IMR-90 (cell line): ENCODE measurements around the gene CUL7. TPM values are rescaled to one million over a fixed set of nuclear protein-coding genes. Genes with fewer than 3 reads are reported as not detected.

Source experiments
- ATAC-seq: fragments of 200-7000 bp; cut with Tn5 transposase; 2 replicates; pipeline ENCODE4 v1.9.1; 2020; ENCODE audit warnings: low read depth, mild to moderate bottlenecking, moderate library complexity
- BruUV-seq: library from RNA; stranded (reverse); fragments of 400-500 nt; replicated peaks from 2 replicates; lab custom pipeline; 2021; lab: Mats Ljungman, UMichigan
- CTCF ChIA-PET: fragments of 300-600 bp; formaldehyde crosslinking; extraction: SDS; loops from one replicate; lab custom pipeline; 2021; ENCODE audit warnings: antibody characterized with exemption; lab: Yijun Ruan, JAX
- POLR2A ChIA-PET: fragments of 300-600 bp; sonication (Branson Sonifier 250); formaldehyde crosslinking; loops from one replicate; lab custom pipeline; 2022; ENCODE audit warnings: antibody characterized with exemption; ENCODE audit not compliant: unreplicated experiment; lab: Charles Lee
- DNase-seq: peaks from one replicate; pipeline ENCODE4 v3.0.0; 2013
- H2AFZ ChIP-seq: replicated peaks from 2 replicates; pipeline ENCODE3; 2013; ENCODE audit warnings: low read length, mild to moderate bottlenecking; ENCODE audit not compliant: poor library complexity
- H2AK5ac ChIP-seq: 2 replicates; pipeline ENCODE4 v1.6.1; 2013; ENCODE audit warnings: low read depth, low read length, inconsistent platforms
- H2AK9ac ChIP-seq: replicated peaks from 2 replicates; pipeline ENCODE3; 2013; ENCODE audit warnings: mild to moderate bottlenecking, low read depth, low read length, moderate library complexity; ENCODE audit not compliant: poor library complexity
- H2BK120ac ChIP-seq: 2 replicates; pipeline ENCODE4 v1.6.1; 2013; ENCODE audit warnings: low read depth, low read length, inconsistent platforms
- H2BK15ac ChIP-seq: 3 replicates; pipeline ENCODE4 v1.6.1; 2013; ENCODE audit warnings: low read depth, low read length, inconsistent platforms
- H2BK20ac ChIP-seq: 2 replicates; pipeline ENCODE4 v1.6.1; 2013; ENCODE audit warnings: low read depth, mild to moderate bottlenecking, inconsistent platforms, low read length, moderate library complexity
- H2BK5ac ChIP-seq: 2 replicates; pipeline ENCODE4 v1.6.1; 2013; ENCODE audit warnings: mild to moderate bottlenecking, low read depth, low read length, inconsistent platforms; ENCODE audit not compliant: poor library complexity, severe bottlenecking
- H3K14ac ChIP-seq: replicated peaks from 2 replicates; pipeline ENCODE4 v1.6.1; 2013; ENCODE audit warnings: low read depth, low read length, inconsistent platforms
- H3K18ac ChIP-seq: 2 replicates; pipeline ENCODE4 v1.6.1; 2013; ENCODE audit warnings: low read depth, low read length, control low read depth
- H3K23ac ChIP-seq: 2 replicates; pipeline ENCODE4 v1.6.1; 2013; ENCODE audit warnings: low read depth, low read length, inconsistent platforms
- H3K27ac ChIP-seq: 2 replicates; pipeline ENCODE4 v1.5.1; 2013; ENCODE audit warnings: mild to moderate bottlenecking, control low read depth, low read length; ENCODE audit not compliant: insufficient read depth
- H3K27me3 ChIP-seq: 2 replicates; pipeline ENCODE4 v1.6.1; 2013; ENCODE audit warnings: low read length; ENCODE audit not compliant: control insufficient read depth, insufficient read depth
- H3K36me3 ChIP-seq: 2 replicates; pipeline ENCODE4 v1.6.1; 2013; ENCODE audit warnings: low read length, mixed read lengths; ENCODE audit not compliant: control insufficient read depth, insufficient read depth
- H3K4ac ChIP-seq: 2 replicates; pipeline ENCODE4 v1.6.1; 2013; ENCODE audit warnings: low read depth, low read length, inconsistent platforms
- H3K4me1 ChIP-seq: 2 replicates; pipeline ENCODE4 v1.6.1; 2013; ENCODE audit warnings: low read length, mixed read lengths; ENCODE audit not compliant: control insufficient read depth, insufficient read depth
- H3K4me2 ChIP-seq: 2 replicates; pipeline ENCODE4 v1.6.1; 2013; ENCODE audit warnings: low read depth, mild to moderate bottlenecking, control low read depth, low read length, moderate library complexity
- H3K4me3 ChIP-seq: 2 replicates; pipeline ENCODE4 v1.5.1; 2013; ENCODE audit warnings: low read depth, mild to moderate bottlenecking, control low read depth, low read length, moderate library complexity; ENCODE audit not compliant: insufficient read depth
- H3K56ac ChIP-seq: 2 replicates; pipeline ENCODE4 v1.6.1; 2013; ENCODE audit warnings: low read length, inconsistent platforms; ENCODE audit not compliant: insufficient read depth; ENCODE audit errors: extremely low read depth
- H3K79me1 ChIP-seq, 2 experiments: 2 replicates each; pipeline ENCODE4 v1.6.1; 2013; ENCODE audit warnings: low read length in 2 of 2, inconsistent platforms in 1 of 2, low read depth in 1 of 2
- H3K9ac ChIP-seq: 2 replicates; pipeline ENCODE4 v1.6.1; 2013; ENCODE audit warnings: low read depth, low read length, control low read depth
- H3K9me1 ChIP-seq: 2 replicates; pipeline ENCODE4 v1.6.1; 2013; ENCODE audit warnings: low read length, inconsistent platforms; ENCODE audit not compliant: insufficient read depth
- H3K9me3 ChIP-seq: 2 replicates; pipeline ENCODE4 v1.6.1; 2013; ENCODE audit warnings: low read length; ENCODE audit not compliant: control insufficient read depth, insufficient read depth
- H4K20me1 ChIP-seq: 2 replicates; pipeline ENCODE4 v1.6.1; 2013; ENCODE audit warnings: low read length, inconsistent platforms; ENCODE audit not compliant: insufficient read depth
- H4K5ac ChIP-seq: 2 replicates; pipeline ENCODE4 v1.6.1; 2013; ENCODE audit warnings: mild to moderate bottlenecking, low read depth, low read length, control low read depth
- H4K8ac ChIP-seq, 2 experiments: 2 replicates each; pipeline ENCODE4 v1.6.1; 2013; ENCODE audit warnings: low read depth in 2 of 2, low read length in 2 of 2, control low read depth in 1 of 2, inconsistent platforms in 1 of 2
- H4K91ac ChIP-seq: 2 replicates; pipeline ENCODE4 v1.6.1; 2013; ENCODE audit warnings: low read depth, low read length, inconsistent platforms; ENCODE audit not compliant: insufficient read depth
- MAZ ChIP-seq: IDR thresholded peaks from 2 replicates; pipeline ENCODE4 v1.6.1; 2012; ENCODE audit warnings: low read depth, mild to moderate bottlenecking, low read length, improper control_type of control experiment, moderate library complexity, borderline replicate concordance
- RFX5 ChIP-seq: IDR thresholded peaks from 2 replicates; pipeline ENCODE4 v1.8.0; 2012; ENCODE audit warnings: low read depth, mild to moderate bottlenecking, low read length, moderate library complexity
- WGBS, 2 experiments: methylation state at CpG; one replicate each; pipeline versions ENCODE4 v1.1.5 to v1.1.7; 2013; ENCODE audit warnings: missing lambda C conversion rate in 2 of 2; ENCODE audit not compliant: insufficient read length in 1 of 2; ENCODE audit errors: extremely low coverage in 2 of 2; 5-methylcytosine and 5-hydroxymethylcytosine counted together
- dilution Hi-C: fragments of 300-500 bp; cut with HindIII; formaldehyde crosslinking; loops from one replicate; pipeline ENCODE4 v1.14.3; 2018; ENCODE audit warnings: low sequenced_read_pairs; ENCODE audit not compliant: unreplicated experiment
- in situ Hi-C: fragments of 300-500 bp; cut with MboI; formaldehyde crosslinking; loops from 3 replicates; pipeline ENCODE4 v1.14.3; 2019; ENCODE audit warnings: low sequenced_read_pairs, inconsistent platforms, mixed read lengths
- intact Hi-C: fragments of 100-400 bp; cut with micrococcal nuclease; formaldehyde crosslinking; loops from 2 replicates; pipeline ENCODE4 v1.10.0; 2022
- polyA plus RNA-seq, 3 experiments: library from polyadenylated mRNA; depleted of rRNA; stranded (reverse); fragments of >200 nt; gene quantifications; 2 replicates each; pipeline ENCODE4 v1.2.3, GENCODE V29; 2012; ENCODE audit warnings: low replicate concordance in 1 of 3
- total RNA-seq: library from RNA; depleted of rRNA; stranded (reverse); fragments of >200 nt; gene quantifications from 2 replicates; pipeline ENCODE4 v1.2.3, GENCODE V29; 2012

The CUL7 gene
- total and polyA plus RNA-seq, 2 of the 4 experiments (the other 2 are of a cell fraction), result 38.0 to 39.3 TPM

- 47% methylated on average over 2 of the region's 5 CpGs; no CpG with 5 or more reads in 1 of the 2 experiments for WGBS, 2 experiments
- Histone ChIP-seq H2AK5ac (0 out of 2 replicates have a peak overlapping the region, but pooled peaks have one; percentile 0), H4K5ac (no peak overlapping the region), H2BK20ac (no peak overlapping the region), H3K14ac (no peak overlapping the region; the same call in 1 of the 2 replicates), H3K36me3 (no peaks in the 10 kb centered on the region), H3K4me1 (peaks cover 23% of the 10 kb centered on the region), H3K27ac (peak overlapping the region; percentile 46), H3K9ac (no peak overlapping the region), H3K79me1 (peaks cover 34 to 77% of the 10 kb centered on the region in 2 experiments), H3K4me2 (peak overlapping the region; percentile 31), H2BK120ac (no peak overlapping the region), H3K4me3 (no peak overlapping the region), H3K56ac (no peak overlapping the region), H4K8ac (no peak overlapping the region), H4K91ac (no peak overlapping the region), H2BK5ac (peak overlapping the region; percentile 46), H4K20me1 (peaks cover 49% of the 10 kb centered on the region), H2AK9ac (peak overlapping the region; percentile 13), H3K18ac (no peak overlapping the region), H3K9me3 (no peaks in the 10 kb centered on the region), H3K27me3 (no peaks in the 10 kb centered on the region), H2BK15ac (no peak overlapping the region), H3K9me1 (peaks cover 21% of the 10 kb centered on the region), H3K23ac (no peak overlapping the region; the same call in 1 of the 2 replicates), H2AFZ (peak overlapping the region; percentile 75), H3K4ac (peak overlapping the region; percentile 24)
- TF ChIP-seq RFX5 (no peak), MAZ (no peak)
- no TSS peak for BruUV-seq
- POLR2A ChIA-PET, result interaction anchor here (0.7 kb wide), 1 partner anchor 28 kb away, joined by 3 read pairs; no protein-coding TSS in a partner anchor
- dilution Hi-C loops, result no loop called here
- DNase-seq (no peak), ATAC-seq (no peak; the same call in 1 of the 2 replicates)
- intact Hi-C loops, result no loop called here
- CTCF ChIA-PET, result interaction anchor here (1.0 kb wide), 1 partner anchor 47 kb away, joined by 3 read pairs; no protein-coding TSS in a partner anchor
- in situ Hi-C loops, result no loop called here
Observed at GRCh38 chr6:43097098-43097489, 43.4 kb upstream of the CUL7 start.
